Measurements from ENCODE around the gene RAB11FIP2.
A peak's percentile ranks its signal among the peaks of the same experiment; 100 is the strongest.

The RAB11FIP2 gene

DNA sequence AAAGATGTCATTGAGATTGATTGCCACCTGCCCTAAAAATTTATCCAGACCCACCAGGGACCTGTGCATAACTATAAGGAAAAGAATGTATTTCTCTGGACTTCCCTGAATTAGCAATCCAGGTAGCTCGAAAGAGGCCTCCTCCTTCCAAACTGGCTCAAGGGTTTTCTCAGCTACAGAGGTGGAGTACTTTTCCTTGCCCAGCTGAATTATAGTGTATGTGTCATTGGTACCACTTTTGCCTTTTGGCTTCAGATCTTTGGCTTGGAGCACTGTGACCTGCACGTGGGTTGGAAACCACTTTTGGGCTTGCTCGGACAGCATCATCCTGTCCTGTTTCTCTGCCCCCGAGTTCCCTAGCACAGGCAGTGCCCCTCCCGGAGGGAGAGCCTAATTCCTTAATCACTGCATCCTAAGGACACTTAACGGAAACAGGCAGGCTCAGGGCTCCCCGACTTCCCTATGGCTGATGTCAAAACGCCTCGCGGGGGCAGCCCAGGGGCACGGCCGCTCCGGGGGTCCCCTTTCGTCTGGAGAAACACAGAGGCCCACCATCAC lies 825 bp downstream of the RAB11FIP2 start (continued):
- TF ChIP-seq ZNF175 (tag by site-specific recombination; IDR thresholded peaks at IDR 0.05) (no peak), OSR2 (tag by site-specific recombination; IDR thresholded peaks at IDR 0.05) (no peak), ZNF155 (tag by site-specific recombination; IDR thresholded peaks at IDR 0.05) (no peak), ZNF174 (tag by site-specific recombination; IDR thresholded peaks at IDR 0.05) (no peak), ZNF423 (tag by site-specific recombination; IDR thresholded peaks at IDR 0.05) (no peak), REPIN1 (tag by site-specific recombination; IDR thresholded peaks at IDR 0.05; ENCODE audit: low read depth) (no peak), ZNF335 (tag by site-specific recombination; conservative IDR thresholded peaks at IDR 0.05) (peak; percentile 93), EGR2 (tag by site-specific recombination; IDR thresholded peaks at IDR 0.05; ENCODE audit: low read depth) (no peak), ZNF24 (tag by site-specific recombination; IDR thresholded peaks at IDR 0.05) (no peak), ZNF701 (tag by site-specific recombination; IDR thresholded peaks at IDR 0.05) (no peak), ZBTB17 (tag by site-specific recombination; IDR thresholded peaks at IDR 0.05) (peak; percentile 99), HOXA7 (CRISPR knock-in tag; IDR thresholded peaks at IDR 0.05; ENCODE audit: borderline replicate concordance) (no peak), ZNF658 (tag by site-specific recombination; IDR thresholded peaks at IDR 0.05) (no peak), SETDB1 (IDR thresholded peaks at IDR 0.05; ENCODE audit: insufficient read length, low read length) (no peak), ZFP3 (tag by site-specific recombination; IDR thresholded peaks at IDR 0.05; ENCODE audit: low read depth) (no peak), FEZF1 (tag by site-specific recombination; IDR thresholded peaks at IDR 0.05) (peak; percentile 25; the same call in 1 of the 2 replicates), ZNF544 (tag by site-specific recombination; IDR thresholded peaks at IDR 0.05) (no peak), ZNF202 (tag by site-specific recombination; IDR thresholded peaks at IDR 0.05; ENCODE audit: borderline replicate concordance) (no peak), ZNF76 (tag by site-specific recombination; IDR thresholded peaks at IDR 0.05; ENCODE audit: borderline replicate concordance, low read depth) (no peak), ZNF664 (tag by site-specific recombination; IDR thresholded peaks at IDR 0.05) (no peak)
- TF ChIP-seq, protein P1, sequence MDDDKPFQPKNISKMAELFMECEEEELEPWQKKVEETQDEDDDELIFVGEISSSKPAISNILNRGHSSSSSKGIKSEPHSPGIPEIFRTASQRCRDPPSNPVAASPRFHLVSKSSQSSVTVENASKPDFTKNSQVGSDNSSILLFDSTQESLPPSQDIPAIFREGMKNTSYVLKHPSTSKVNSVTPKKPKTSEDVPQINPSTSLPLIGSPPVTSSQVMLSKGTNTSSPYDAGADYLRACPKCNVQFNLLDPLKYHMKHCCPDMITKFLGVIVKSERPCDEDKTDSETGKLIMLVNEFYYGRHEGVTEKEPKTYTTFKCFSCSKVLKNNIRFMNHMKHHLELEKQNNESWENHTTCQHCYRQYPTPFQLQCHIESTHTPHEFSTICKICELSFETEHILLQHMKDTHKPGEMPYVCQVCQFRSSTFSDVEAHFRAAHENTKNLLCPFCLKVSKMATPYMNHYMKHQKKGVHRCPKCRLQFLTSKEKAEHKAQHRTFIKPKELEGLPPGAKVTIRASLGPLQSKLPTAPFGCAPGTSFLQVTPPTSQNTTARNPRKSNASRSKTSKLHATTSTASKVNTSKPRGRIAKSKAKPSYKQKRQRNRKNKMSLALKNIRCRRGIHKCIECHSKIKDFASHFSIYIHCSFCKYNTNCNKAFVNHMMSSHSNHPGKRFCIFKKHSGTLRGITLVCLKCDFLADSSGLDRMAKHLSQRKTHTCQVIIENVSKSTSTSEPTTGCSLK (tag by site-specific recombination; IDR thresholded peaks at IDR 0.05), result no peak
- TF ChIP-seq, protein P2, sequence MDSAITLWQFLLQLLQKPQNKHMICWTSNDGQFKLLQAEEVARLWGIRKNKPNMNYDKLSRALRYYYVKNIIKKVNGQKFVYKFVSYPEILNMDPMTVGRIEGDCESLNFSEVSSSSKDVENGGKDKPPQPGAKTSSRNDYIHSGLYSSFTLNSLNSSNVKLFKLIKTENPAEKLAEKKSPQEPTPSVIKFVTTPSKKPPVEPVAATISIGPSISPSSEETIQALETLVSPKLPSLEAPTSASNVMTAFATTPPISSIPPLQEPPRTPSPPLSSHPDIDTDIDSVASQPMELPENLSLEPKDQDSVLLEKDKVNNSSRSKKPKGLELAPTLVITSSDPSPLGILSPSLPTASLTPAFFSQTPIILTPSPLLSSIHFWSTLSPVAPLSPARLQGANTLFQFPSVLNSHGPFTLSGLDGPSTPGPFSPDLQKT (IDR thresholded peaks at IDR 0.05; ENCODE audit: borderline replicate concordance, low read depth, low read length), result no peak
- TF ChIP-seq, protein P3, sequence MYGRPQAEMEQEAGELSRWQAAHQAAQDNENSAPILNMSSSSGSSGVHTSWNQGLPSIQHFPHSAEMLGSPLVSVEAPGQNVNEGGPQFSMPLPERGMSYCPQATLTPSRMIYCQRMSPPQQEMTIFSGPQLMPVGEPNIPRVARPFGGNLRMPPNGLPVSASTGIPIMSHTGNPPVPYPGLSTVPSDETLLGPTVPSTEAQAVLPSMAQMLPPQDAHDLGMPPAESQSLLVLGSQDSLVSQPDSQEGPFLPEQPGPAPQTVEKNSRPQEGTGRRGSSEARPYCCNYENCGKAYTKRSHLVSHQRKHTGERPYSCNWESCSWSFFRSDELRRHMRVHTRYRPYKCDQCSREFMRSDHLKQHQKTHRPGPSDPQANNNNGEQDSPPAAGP (tag by site-specific recombination; IDR thresholded peaks at IDR 0.05), result no peak
- TF ChIP-seq, protein P4, sequence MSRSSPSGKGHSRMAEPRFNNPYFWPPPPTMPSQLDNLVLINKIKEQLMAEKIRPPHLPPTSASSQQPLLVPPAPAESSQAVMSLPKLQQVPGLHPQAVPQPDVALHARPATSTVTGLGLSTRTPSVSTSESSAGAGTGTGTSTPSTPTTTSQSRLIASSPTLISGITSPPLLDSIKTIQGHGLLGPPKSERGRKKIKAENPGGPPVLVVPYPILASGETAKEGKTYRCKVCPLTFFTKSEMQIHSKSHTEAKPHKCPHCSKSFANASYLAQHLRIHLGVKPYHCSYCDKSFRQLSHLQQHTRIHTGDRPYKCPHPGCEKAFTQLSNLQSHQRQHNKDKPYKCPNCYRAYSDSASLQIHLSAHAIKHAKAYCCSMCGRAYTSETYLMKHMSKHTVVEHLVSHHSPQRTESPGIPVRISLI (tag by site-specific recombination; IDR thresholded peaks at IDR 0.05), result no peak
- TF ChIP-seq, protein P5, sequence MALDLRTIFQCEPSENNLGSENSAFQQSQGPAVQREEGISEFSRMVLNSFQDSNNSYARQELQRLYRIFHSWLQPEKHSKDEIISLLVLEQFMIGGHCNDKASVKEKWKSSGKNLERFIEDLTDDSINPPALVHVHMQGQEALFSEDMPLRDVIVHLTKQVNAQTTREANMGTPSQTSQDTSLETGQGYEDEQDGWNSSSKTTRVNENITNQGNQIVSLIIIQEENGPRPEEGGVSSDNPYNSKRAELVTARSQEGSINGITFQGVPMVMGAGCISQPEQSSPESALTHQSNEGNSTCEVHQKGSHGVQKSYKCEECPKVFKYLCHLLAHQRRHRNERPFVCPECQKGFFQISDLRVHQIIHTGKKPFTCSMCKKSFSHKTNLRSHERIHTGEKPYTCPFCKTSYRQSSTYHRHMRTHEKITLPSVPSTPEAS (tag by site-specific recombination; IDR thresholded peaks at IDR 0.05), result no peak
- TF ChIP-seq, protein P6, sequence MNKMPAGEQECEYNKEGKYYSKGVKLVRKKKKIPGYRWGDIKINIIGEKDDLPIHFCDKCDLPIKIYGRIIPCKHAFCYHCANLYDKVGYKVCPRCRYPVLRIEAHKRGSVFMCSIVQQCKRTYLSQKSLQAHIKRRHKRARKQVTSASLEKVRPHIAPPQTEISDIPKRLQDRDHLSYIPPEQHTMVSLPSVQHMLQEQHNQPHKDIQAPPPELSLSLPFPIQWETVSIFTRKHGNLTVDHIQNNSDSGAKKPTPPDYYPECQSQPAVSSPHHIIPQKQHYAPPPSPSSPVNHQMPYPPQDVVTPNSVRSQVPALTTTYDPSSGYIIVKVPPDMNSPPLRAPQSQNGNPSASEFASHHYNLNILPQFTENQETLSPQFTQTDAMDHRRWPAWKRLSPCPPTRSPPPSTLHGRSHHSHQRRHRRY (tag by site-specific recombination; IDR thresholded peaks at IDR 0.05), result no peak
- TF ChIP-seq, protein P7, sequence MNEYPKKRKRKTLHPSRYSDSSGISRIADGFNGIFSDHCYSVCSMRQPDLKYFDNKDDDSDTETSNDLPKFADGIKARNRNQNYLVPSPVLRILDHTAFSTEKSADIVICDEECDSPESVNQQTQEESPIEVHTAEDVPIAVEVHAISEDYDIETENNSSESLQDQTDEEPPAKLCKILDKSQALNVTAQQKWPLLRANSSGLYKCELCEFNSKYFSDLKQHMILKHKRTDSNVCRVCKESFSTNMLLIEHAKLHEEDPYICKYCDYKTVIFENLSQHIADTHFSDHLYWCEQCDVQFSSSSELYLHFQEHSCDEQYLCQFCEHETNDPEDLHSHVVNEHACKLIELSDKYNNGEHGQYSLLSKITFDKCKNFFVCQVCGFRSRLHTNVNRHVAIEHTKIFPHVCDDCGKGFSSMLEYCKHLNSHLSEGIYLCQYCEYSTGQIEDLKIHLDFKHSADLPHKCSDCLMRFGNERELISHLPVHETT (tag by site-specific recombination; IDR thresholded peaks at IDR 0.05), result no peak
- TF ChIP-seq, protein P8, sequence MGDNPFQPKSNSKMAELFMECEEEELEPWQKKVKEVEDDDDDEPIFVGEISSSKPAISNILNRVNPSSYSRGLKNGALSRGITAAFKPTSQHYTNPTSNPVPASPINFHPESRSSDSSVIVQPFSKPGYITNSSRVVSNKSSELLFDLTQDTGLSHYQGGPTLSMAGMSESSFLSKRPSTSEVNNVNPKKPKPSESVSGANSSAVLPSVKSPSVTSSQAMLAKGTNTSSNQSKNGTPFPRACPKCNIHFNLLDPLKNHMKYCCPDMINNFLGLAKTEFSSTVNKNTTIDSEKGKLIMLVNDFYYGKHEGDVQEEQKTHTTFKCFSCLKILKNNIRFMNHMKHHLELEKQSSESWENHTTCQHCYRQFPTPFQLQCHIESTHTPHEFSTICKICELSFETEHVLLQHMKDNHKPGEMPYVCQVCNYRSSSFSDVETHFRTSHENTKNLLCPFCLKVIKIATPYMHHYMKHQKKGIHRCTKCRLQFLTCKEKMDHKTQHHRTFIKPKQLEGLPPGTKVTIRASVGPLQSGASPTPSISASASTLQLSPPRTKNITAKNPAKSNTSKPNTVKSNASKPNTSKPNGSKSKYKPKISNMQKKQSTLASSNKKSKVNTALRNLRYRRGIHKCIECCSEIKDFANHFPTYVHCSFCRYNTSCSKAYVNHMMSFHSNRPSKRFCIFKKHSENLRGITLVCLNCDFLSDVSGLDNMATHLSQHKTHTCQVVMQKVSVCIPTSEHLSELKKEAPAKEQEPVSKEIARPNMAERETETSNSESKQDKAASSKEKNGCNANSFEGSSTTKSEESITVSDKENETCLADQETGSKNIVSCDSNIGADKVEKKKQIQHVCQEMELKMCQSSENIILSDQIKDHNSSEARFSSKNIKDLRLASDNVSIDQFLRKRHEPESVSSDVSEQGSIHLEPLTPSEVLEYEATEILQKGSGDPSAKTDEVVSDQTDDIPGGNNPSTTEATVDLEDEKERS (tag by site-specific recombination; IDR thresholded peaks at IDR 0.05), result no peak
